NB4 (cell line): ENCODE data around the gene RRAD.

ENCODE experiments used
- CTCF ChIP-seq: IDR thresholded peaks from one replicate; pipeline ENCODE4 v1.5.1; 2012; ENCODE audit warnings: low read depth, low read length
- POLR2A ChIP-seq: IDR thresholded peaks from 2 replicates; pipeline ENCODE4 v1.6.1; 2011; ENCODE audit warnings: mild to moderate bottlenecking; ENCODE audit not compliant: insufficient read length; ENCODE audit errors: extremely low read depth
- TF ChIP-seq, protein P1 (sequence below): IDR thresholded peaks from 2 replicates; pipeline ENCODE4 v1.6.1; 2011; ENCODE audit warnings: low read depth, low read length

- TF ChIP-seq CTCF (no peak), POLR2A (no peak)
- TF ChIP-seq, protein P1, sequence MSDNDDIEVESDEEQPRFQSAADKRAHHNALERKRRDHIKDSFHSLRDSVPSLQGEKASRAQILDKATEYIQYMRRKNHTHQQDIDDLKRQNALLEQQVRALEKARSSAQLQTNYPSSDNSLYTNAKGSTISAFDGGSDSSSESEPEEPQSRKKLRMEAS = no peak
Observed at GRCh38 chr16:66930189-66930588, 4.9 kb upstream of the RRAD start.
